Activated T-cell treated with anti-CD3 and anti-CD28 coated beads, Interleukin-2, amount 50 U/mL, for 72 hours (primary cell): ENCODE data around the gene ARRDC4. TPM values are rescaled to one million over a fixed set of nuclear protein-coding genes. Genes with fewer than 3 reads are reported as not detected.

Experiments used
- ATAC-seq, 2 donors: fragments of 150-1000 bp; cut with Tn5 transposase; replicated peaks in 1 of 2; 2 replicates each; pipeline ENCODE4 v1.10.0; 2021; ENCODE audit warnings: moderate library complexity in 2 of 2, mild to moderate bottlenecking in 1 of 2
- DNase-seq, 2 donors: peaks; one replicate each; pipeline ENCODE4 v3.0.0; 2021 to 2022; ENCODE audit warnings: mixed read lengths in 1 of 2
- H3K27ac Mint-ChIP-seq: one replicate; pipeline ENCODE4 v1.8.0; 2022; ENCODE audit warnings: mild to moderate bottlenecking, moderate library complexity, mixed read lengths
- H3K27me3 Mint-ChIP-seq: one replicate; pipeline ENCODE4 v1.8.0; 2022; ENCODE audit warnings: low read depth, mixed read lengths
- H3K36me3 Mint-ChIP-seq, 2 donors: one replicate each; pipeline ENCODE4 v1.8.0; 2022; ENCODE audit warnings: mixed read lengths in 2 of 2, mild to moderate bottlenecking in 1 of 2; ENCODE audit not compliant: insufficient read depth in 2 of 2
- H3K4me1 Mint-ChIP-seq: one replicate; pipeline ENCODE4 v1.8.0; 2022; ENCODE audit warnings: low read depth, mixed read lengths
- H3K4me3 Mint-ChIP-seq, 2 donors: one replicate each; pipeline ENCODE4 v1.8.0; 2022; ENCODE audit warnings: mild to moderate bottlenecking in 2 of 2, mixed read lengths in 2 of 2, moderate library complexity in 2 of 2
- H3K9me3 Mint-ChIP-seq, 2 donors: one replicate each; pipeline ENCODE4 v1.8.0; 2022; ENCODE audit warnings: mixed read lengths in 2 of 2
- total RNA-seq, 2 donors: library from RNA; stranded (reverse); gene quantifications; one replicate each; pipeline ENCODE4 v1.2.3, GENCODE V29; 2022

The ARRDC4 gene
- total RNA-seq, 2 donors from 2014 or later = 1.5 to 1.8 TPM

DNA sequence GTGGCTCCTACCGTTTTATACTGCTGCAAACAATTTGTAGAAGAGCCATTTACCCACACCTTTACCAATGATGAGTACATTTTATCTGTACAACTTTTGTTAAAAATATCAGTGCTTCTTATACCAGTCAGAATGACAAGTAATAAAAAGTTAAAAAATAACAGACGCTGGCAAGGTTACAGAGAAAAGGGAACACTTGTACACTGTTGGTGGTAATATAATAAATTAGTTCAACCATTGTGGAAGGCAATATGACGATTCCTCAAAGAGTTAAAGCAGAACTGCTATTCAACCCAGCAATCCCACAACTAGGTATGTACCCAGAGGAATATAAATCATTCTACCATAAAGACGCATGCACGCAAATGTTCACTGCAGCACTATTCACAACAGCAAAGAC is 51.9 kb downstream of the ARRDC4 start:
- Mint-ChIP-seq H3K27me3 (peaks cover 10% of the 10 kb centered on the region), H3K36me3 (no peaks in the 10 kb centered on the region), H3K27ac (no peak overlapping the region), H3K9me3 (no peaks in the 10 kb centered on the region), H3K4me1 (no peaks in the 10 kb centered on the region), H3K4me3 (no peak overlapping the region)
- DNase-seq (no peak), ATAC-seq (no peak)

DNA sequence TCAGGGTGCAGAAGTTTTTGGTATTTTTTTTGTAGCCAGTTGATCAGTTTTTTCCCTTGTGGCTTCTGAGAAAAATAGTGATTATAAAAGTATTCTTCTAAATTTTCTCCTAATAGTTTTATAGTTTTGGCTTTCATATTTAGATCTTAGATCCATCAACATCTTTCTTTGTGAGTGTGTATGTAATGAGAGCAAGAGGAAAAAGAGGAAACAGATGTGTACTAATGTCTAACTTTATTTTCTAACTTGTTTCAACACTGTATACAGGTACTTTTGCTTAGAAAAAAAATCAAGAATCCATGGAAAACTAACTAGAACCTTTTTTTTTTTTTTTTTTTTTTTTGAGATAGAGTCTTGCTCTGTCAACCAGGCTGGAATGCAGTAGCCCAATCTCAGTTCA is 53.1 kb downstream of the ARRDC4 start:
- DNase-seq (no peak), ATAC-seq (no peak)
- Mint-ChIP-seq H3K27me3 (peaks cover 10% of the 10 kb centered on the region), H3K27ac (no peak overlapping the region), H3K9me3 (no peaks in the 10 kb centered on the region), H3K36me3 (no peaks in the 10 kb centered on the region), H3K4me1 (no peaks in the 10 kb centered on the region), H3K4me3 (no peak overlapping the region)

DNA sequence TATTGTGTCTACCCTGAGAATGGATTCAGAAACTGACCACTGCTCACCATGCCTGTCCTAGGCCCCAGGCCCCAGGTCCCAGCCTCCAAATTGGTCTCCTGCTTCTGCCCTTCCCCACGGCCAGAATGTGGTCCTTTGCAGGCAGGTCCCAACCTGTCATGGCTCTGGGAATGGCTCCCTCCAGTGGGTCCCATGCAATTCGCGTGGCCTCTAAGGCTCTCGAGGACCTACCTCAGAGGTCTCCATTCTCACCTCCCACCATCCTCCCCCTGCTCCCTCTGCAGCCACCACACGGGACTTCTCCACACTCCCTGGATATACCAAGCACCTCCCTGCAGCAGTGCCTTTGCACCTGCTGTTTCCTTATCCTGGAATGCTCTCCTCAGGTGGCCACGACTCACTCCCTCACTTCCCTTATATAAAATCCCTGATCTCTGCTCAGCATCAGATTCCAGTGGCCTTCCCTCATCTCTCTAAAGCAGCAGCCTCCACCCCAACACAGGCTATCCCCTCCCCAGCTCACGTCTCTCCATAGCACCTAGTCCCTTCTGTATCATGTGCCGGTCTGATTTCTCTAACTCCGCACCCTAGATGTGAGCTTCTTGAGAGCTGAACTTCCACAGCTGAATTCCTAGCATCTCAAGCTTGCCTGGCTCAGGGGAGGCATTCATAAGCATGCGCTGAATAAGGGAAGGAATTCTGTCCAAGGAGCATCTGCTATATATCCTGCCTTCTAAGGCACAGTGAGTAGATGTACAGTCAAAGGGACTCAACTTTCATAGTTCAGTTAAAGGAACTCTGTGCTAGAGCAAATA is 56.9 kb downstream of the ARRDC4 start:
- Mint-ChIP-seq H3K27ac (no peak overlapping the region), H3K36me3 (no peaks in the 10 kb centered on the region), H3K27me3 (no peaks in the 10 kb centered on the region), H3K4me3 (no peak overlapping the region), H3K4me1 (no peaks in the 10 kb centered on the region), H3K9me3 (no peaks in the 10 kb centered on the region)
- ATAC-seq (no peak), DNase-seq (no peak)

DNA sequence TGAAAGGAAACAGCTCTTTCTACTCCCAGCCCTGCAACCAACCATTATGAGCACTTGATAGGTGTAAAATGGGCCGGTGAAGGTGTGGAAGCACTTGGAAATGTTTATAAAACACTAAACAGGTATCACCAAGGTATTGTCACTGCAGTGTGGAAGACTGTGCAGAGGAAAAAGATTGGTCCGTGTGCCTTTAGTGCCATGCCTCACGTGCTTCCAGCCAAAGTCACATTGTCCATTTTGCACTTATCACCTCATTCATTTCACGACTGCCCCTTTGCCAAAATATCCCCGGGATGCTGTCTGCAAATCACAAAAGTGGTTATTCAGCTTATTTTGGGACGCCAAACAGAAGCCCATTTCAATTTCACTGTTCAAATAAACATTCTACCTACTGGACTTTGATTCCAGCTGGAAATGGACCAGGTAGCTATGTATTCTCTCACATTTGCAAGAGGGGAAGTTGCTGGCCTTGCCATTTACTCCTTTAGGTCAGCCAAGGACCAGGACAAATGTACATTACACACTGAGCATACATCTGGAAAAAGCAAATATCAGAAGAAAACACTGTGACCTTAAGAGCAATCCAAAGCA is 58.4 kb downstream of the ARRDC4 start:
- Mint-ChIP-seq H3K4me3 (no peak overlapping the region), H3K4me1 (no peaks in the 10 kb centered on the region), H3K9me3 (peaks cover 3 to 4% of the 10 kb centered on the region in 2 donors), H3K36me3 (no peaks in the 10 kb centered on the region), H3K27me3 (no peaks in the 10 kb centered on the region), H3K27ac (no peak overlapping the region)
- no peak for ATAC-seq
- no peak for DNase-seq
